HFF-Myc (cell line): ENCODE measurements around the gene SLC25A13.

ENCODE experiments used
- DNase-seq: peaks from one replicate; pipeline ENCODE4 v3.0.0-alpha.2; 2011; ENCODE audit warnings: low read depth; ENCODE audit errors: extremely low read depth
- H3K4me3 ChIP-seq: replicated peaks from 2 replicates; pipeline ENCODE4 v1.5.1; 2011; ENCODE audit warnings: low read depth, mild to moderate bottlenecking, control low read depth, low read length
- CTCF ChIP-seq: IDR thresholded peaks from 2 replicates; pipeline ENCODE4 v1.5.1; 2012; ENCODE audit warnings: mild to moderate bottlenecking, low read depth, low read length, control low read depth; ENCODE audit errors: missing control alignments

The SLC25A13 gene

GRCh38 chr7:96217147-96217546 is 104.8 kb downstream of the SLC25A13 start:
- TF ChIP-seq CTCF = no peak
- no peak for DNase-seq

GRCh38 chr7:96216373-96216772 is 105.5 kb downstream of the SLC25A13 start:
- no peak overlapping the region for H3K4me3 ChIP-seq
- DNase-seq = no peak
- no peak for TF ChIP-seq CTCF

More at GRCh38 chr7:96217147-96217546, 104.8 kb downstream of the SLC25A13 start:
- H3K4me3 ChIP-seq = no peak overlapping the region

- no peak for TF ChIP-seq CTCF
- DNase-seq = no peak
- no peak overlapping the region for H3K4me3 ChIP-seq
These were observed 109.4 kb downstream of the SLC25A13 start for GRCh38 chr7:96212474-96212873.

GRCh38 chr7:96211954-96212353 is 109.9 kb downstream of the SLC25A13 start:
- no peak for DNase-seq
- no peak overlapping the region for H3K4me3 ChIP-seq
- TF ChIP-seq CTCF = no peak

GRCh38 chr7:96205665-96206064 is 116.2 kb downstream of the SLC25A13 start:
- no peak overlapping the region for H3K4me3 ChIP-seq
- no peak for DNase-seq
- TF ChIP-seq CTCF = no peak

GRCh38 chr7:96204601-96205000 is 117.3 kb downstream of the SLC25A13 start:
- no peak overlapping the region for H3K4me3 ChIP-seq
- no peak for DNase-seq
- no peak for TF ChIP-seq CTCF

GRCh38 chr7:96203786-96204185 is 118.1 kb downstream of the SLC25A13 start:
- TF ChIP-seq CTCF = no peak
- DNase-seq = no peak
- H3K4me3 ChIP-seq = no peak overlapping the region
